ENCODE results near the gene TSPAN11. TPM values are rescaled to one million over a fixed set of nuclear protein-coding genes. Genes with fewer than 3 reads are reported as not detected.
A peak's percentile ranks its signal among the peaks of the same experiment; 100 is the strongest.

Gene TSPAN11
- polyA plus RNA-seq, 2 of the 4 experiments (the other 2 are of a cell fraction): 0.01 to 0.06 TPM

DNA sequence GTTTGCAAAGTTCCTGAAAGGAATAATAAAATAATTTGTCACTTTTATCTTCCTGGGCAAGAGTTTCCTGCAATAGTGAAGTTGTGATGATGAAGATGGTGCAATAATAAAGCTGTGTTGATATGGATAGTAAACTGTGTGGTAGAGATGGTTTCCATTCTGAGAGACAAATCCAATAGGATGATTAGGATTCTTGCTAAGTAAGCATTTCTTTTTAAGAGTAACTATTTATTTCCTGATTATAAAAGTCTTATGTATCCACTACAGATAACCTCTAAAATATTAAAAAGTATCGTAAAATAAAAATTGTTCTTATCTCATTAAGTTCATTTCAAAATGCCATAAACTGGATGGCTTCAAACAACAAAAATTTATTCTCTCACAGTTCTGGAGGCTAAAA, 28.7 kb downstream of the TSPAN11 start:
- ATAC-seq (no peak), FAIRE-seq (no peak), DNase-seq (ENCODE audit: low read depth in 1 of 2, low spot score in 1 of 2) (no peak)
- Histone ChIP-seq H3K27ac (no peak overlapping the region), H3K4me3 (no peak overlapping the region), H3K4me1 (no peaks in the 10 kb centered on the region), H3K9me3 (no peaks in the 10 kb centered on the region), H3K4me2 (no peak overlapping the region)
- WGBS (ENCODE audit: missing lambda C conversion rate): 91% methylated on average over 1 of the region's 1 CpG
- ChIA-PET POLR2A (no interaction called here), CTCF (interaction anchor here (1.7 kb wide), 1 partner anchor 31 kb away, joined by 4 read pairs; no protein-coding TSS in a partner anchor)
- TF ChIP-seq RAD21 (conservative IDR thresholded peaks at IDR 0.05 in 1 of 2, IDR thresholded peaks at IDR 0.05 in 1 of 2) (no peak), MAFK (IDR thresholded peaks at IDR 0.05; ENCODE audit: partially characterized antibody) (peak; percentile 59), POLR2A (IDR thresholded peaks at IDR 0.05; ENCODE audit: low read length) (no peak)

DNA sequence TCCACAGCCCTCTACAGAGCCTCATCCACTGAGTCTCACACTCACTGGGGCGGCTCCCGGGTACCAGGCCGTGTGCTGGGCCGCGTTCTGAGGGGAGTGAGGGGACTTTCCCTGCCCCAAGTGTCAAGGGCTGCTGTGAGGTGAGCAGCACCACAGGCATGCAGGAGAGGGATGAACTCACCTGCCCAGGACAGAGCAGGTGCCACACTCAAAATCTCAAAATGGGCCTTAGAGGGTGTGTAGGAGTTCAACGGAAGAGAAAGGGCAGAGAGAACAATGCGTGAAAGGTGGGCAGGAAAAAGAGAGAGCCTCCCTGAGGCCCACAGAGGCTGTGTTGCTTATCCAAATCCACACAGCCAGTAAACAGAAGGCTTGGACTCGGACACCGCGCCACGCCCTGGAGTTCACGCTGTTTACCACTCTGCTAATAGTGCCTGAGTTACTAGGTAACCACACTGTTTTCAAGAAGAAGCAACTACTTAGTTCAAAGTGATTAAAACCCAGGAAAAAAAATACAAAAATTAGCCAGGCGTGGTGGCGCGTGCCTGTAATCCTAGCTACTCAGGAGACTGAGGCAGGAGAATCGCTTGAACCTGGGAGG, 32.7 kb downstream of the TSPAN11 start:
- FAIRE-seq: no peak

DNA sequence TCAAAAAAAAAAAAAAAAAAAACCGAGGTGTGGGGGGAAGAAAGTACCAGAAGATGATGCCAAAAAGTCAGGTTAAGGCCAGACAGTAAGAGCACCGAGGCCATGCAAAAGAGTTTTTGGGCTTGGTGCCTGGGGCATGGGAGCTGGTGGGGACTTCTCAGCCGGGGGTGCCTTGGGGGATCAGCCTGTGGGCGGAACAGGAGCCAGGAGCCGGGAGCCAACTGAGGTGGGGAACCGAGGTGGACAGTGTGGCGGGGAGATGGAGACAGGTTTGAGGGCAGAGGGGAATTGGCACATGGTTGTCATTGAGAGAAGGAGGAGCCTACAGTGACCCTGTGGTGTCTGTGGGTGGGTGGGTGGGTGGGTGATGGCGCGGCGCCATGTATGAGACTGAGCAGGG, 33.2 kb downstream of the TSPAN11 start:
- ChIA-PET CTCF (no interaction called here), POLR2A (no interaction called here)
- Histone ChIP-seq H3K4me3 (no peak overlapping the region), H3K9me3 (no peaks in the 10 kb centered on the region), H3K27ac (no peak overlapping the region), H3K4me2 (no peak overlapping the region), H3K4me1 (no peaks in the 10 kb centered on the region)
- TF ChIP-seq, protein P1, sequence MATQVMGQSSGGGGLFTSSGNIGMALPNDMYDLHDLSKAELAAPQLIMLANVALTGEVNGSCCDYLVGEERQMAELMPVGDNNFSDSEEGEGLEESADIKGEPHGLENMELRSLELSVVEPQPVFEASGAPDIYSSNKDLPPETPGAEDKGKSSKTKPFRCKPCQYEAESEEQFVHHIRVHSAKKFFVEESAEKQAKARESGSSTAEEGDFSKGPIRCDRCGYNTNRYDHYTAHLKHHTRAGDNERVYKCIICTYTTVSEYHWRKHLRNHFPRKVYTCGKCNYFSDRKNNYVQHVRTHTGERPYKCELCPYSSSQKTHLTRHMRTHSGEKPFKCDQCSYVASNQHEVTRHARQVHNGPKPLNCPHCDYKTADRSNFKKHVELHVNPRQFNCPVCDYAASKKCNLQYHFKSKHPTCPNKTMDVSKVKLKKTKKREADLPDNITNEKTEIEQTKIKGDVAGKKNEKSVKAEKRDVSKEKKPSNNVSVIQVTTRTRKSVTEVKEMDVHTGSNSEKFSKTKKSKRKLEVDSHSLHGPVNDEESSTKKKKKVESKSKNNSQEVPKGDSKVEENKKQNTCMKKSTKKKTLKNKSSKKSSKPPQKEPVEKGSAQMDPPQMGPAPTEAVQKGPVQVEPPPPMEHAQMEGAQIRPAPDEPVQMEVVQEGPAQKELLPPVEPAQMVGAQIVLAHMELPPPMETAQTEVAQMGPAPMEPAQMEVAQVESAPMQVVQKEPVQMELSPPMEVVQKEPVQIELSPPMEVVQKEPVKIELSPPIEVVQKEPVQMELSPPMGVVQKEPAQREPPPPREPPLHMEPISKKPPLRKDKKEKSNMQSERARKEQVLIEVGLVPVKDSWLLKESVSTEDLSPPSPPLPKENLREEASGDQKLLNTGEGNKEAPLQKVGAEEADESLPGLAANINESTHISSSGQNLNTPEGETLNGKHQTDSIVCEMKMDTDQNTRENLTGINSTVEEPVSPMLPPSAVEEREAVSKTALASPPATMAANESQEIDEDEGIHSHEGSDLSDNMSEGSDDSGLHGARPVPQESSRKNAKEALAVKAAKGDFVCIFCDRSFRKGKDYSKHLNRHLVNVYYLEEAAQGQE (IDR thresholded peaks at IDR 0.05): no peak
- TF ChIP-seq NFE2L2 (conservative IDR thresholded peaks at IDR 0.05; ENCODE audit: low read length) (no peak), RNF2 (IDR thresholded peaks at IDR 0.05; ENCODE audit: borderline replicate concordance, low read depth) (no peak), JUN (IDR thresholded peaks at IDR 0.05) (no peak), KDM5A (IDR thresholded peaks at IDR 0.05) (no peak), CBX2 (IDR thresholded peaks at IDR 0.05; ENCODE audit: borderline replicate concordance, low read depth) (no peak), JUNB (IDR thresholded peaks at IDR 0.05) (no peak), RARB (CRISPR knock-in tag; IDR thresholded peaks at IDR 0.05) (no peak), ZFP36 (IDR thresholded peaks at IDR 0.05; ENCODE audit: borderline replicate concordance, partially characterized antibody) (no peak), HEYL (CRISPR knock-in tag; IDR thresholded peaks at IDR 0.05) (no peak), POLR2A (IDR thresholded peaks at IDR 0.05; ENCODE audit: low read length) (no peak), FOSL2 (IDR thresholded peaks at IDR 0.05) (no peak), FOSL2 (CRISPR knock-in tag; IDR thresholded peaks at IDR 0.05) (no peak), HDAC2 (IDR thresholded peaks at IDR 0.05) (no peak)
- FAIRE-seq: no peak
- WGBS (ENCODE audit: missing lambda C conversion rate): 54% methylated on average over 10 of the region's 10 CpGs
- no peak for ATAC-seq
- no peak for DNase-seq (ENCODE audit: low read depth in 1 of 2, low spot score in 1 of 2)

More for the DNA sequence above, 32.7 kb downstream of the TSPAN11 start:
- no peak for DNase-seq (ENCODE audit: low read depth in 1 of 2, low spot score in 1 of 2)
- no peak for ATAC-seq
- Histone ChIP-seq H3K4me2 (no peak overlapping the region), H3K4me1 (no peaks in the 10 kb centered on the region), H3K27ac (no peak overlapping the region), H3K9me3 (no peaks in the 10 kb centered on the region), H3K4me3 (no peak overlapping the region)
- TF ChIP-seq RCOR1 (IDR thresholded peaks at IDR 0.05; ENCODE audit: low read depth, low read length): no peak
- TF ChIP-seq SMC3 (IDR thresholded peaks at IDR 0.05): no peak
- no peak for TF ChIP-seq KDM5A (IDR thresholded peaks at IDR 0.05)
- TF ChIP-seq JUN (IDR thresholded peaks at IDR 0.05): no peak
- no peak for TF ChIP-seq CEBPB (IDR thresholded peaks at IDR 0.05)
- TF ChIP-seq EP300 (IDR thresholded peaks at IDR 0.05): no peak
- TF ChIP-seq RNF2 (IDR thresholded peaks at IDR 0.05; ENCODE audit: borderline replicate concordance, low read depth): no peak
- TF ChIP-seq HOXA7 (CRISPR knock-in tag; IDR thresholded peaks at IDR 0.05): no peak
- TF ChIP-seq, protein P2, sequence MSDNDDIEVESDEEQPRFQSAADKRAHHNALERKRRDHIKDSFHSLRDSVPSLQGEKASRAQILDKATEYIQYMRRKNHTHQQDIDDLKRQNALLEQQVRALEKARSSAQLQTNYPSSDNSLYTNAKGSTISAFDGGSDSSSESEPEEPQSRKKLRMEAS (IDR thresholded peaks at IDR 0.05): no peak
- TF ChIP-seq FOXS1 (CRISPR knock-in tag; IDR thresholded peaks at IDR 0.05): no peak
- no peak for TF ChIP-seq NPAS2 (CRISPR knock-in tag; IDR thresholded peaks at IDR 0.05; ENCODE audit: borderline replicate concordance)
- TF ChIP-seq, protein P3, sequence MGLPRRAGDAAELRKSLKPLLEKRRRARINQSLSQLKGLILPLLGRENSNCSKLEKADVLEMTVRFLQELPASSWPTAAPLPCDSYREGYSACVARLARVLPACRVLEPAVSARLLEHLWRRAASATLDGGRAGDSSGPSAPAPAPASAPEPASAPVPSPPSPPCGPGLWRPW (IDR thresholded peaks at IDR 0.05): no peak
- TF ChIP-seq GATA3 (IDR thresholded peaks at IDR 0.05; ENCODE audit: borderline replicate concordance): no peak
- no peak for TF ChIP-seq SREBF2 (IDR thresholded peaks at IDR 0.05)
- TF ChIP-seq RAD21 (conservative IDR thresholded peaks at IDR 0.05 in 1 of 2, IDR thresholded peaks at IDR 0.05 in 1 of 2): no peak
- ChIA-PET CTCF (no interaction called here), POLR2A (no interaction called here)
- 52% methylated on average over 16 of the region's 16 CpGs for WGBS (ENCODE audit: missing lambda C conversion rate)

Data from A549 (cell line).